GM23338 (cell line): ENCODE results near the gene C11orf21. TPM values are rescaled to one million over a fixed set of nuclear protein-coding genes. Genes with fewer than 3 reads are reported as not detected.

Experiments used
- ATAC-seq: fragments of 200-7000 bp; cut with Tn5 transposase; 3 replicates; pipeline ENCODE4 v1.9.1; 2020
- DNase-seq: peaks from one replicate; pipeline ENCODE4 v3.0.0-alpha.2; 2015; ENCODE audit warnings: low spot score
- H2AFZ ChIP-seq: fragments of 200-600 bp; sonication (generic); 2 replicates; pipeline ENCODE4 v1.8.0; 2016; ENCODE audit warnings: antibody characterized with exemption, mild to moderate bottlenecking, moderate library complexity
- H3F3A ChIP-seq: fragments of 200-600 bp; sonication (generic); replicated peaks from 2 replicates; pipeline ENCODE4 v1.8.0; 2017; ENCODE audit warnings: antibody characterized with exemption, mixed run types, low read depth
- H3K27ac ChIP-seq: fragments of 200-600 bp; sonication (generic); 2 replicates; pipeline ENCODE4 v1.6.1; 2016; ENCODE audit warnings: low read depth
- H3K27me3 ChIP-seq: fragments of 200-600 bp; sonication (generic); 2 replicates; pipeline ENCODE4 v1.8.0; 2016; ENCODE audit warnings: mild to moderate bottlenecking, mixed run types, moderate library complexity; ENCODE audit not compliant: insufficient read depth
- H3K36me3 ChIP-seq: fragments of 200-600 bp; sonication (generic); 2 replicates; pipeline ENCODE4 v1.8.0; 2016; ENCODE audit warnings: mild to moderate bottlenecking; ENCODE audit not compliant: insufficient read depth
- H3K4me1 ChIP-seq: fragments of 200-600 bp; sonication (generic); 2 replicates; pipeline ENCODE4 v1.8.0; 2016; ENCODE audit warnings: mild to moderate bottlenecking, moderate library complexity; ENCODE audit not compliant: insufficient read depth
- H3K4me2 ChIP-seq: fragments of 200-600 bp; sonication (generic); 2 replicates; pipeline ENCODE4 v1.7.1; 2017; ENCODE audit warnings: mixed run types
- H3K4me3 ChIP-seq: fragments of 200-600 bp; sonication (generic); 2 replicates; pipeline ENCODE4 v1.6.1; 2016; ENCODE audit warnings: mixed run types
- H3K79me2 ChIP-seq: fragments of 200-600 bp; sonication (generic); replicated peaks from 2 replicates; pipeline ENCODE4 v1.8.0; 2017; ENCODE audit warnings: mild to moderate bottlenecking; ENCODE audit not compliant: insufficient read depth
- H3K9me2 ChIP-seq: fragments of 200-600 bp; sonication (generic); 2 replicates; pipeline ENCODE4 v1.8.0; 2017; ENCODE audit not compliant: insufficient read depth
- H4K20me1 ChIP-seq: fragments of 200-600 bp; sonication (generic); replicated peaks from 2 replicates; pipeline ENCODE4 v1.8.0; 2017; ENCODE audit warnings: mild to moderate bottlenecking; ENCODE audit not compliant: insufficient read depth
- H3K27ac Mint-ChIP-seq: 2 replicates; pipeline ENCODE4 v1.8.0; 2020; ENCODE audit warnings: inconsistent platforms, mild to moderate bottlenecking, moderate library complexity, mixed read lengths
- H3K27me3 Mint-ChIP-seq: 3 replicates; pipeline ENCODE4 v1.8.0; 2022; ENCODE audit warnings: low read depth, mild to moderate bottlenecking, moderate library complexity, mixed read lengths, inconsistent platforms; ENCODE audit not compliant: insufficient read depth, poor library complexity
- H3K36me3 Mint-ChIP-seq: 3 replicates; pipeline ENCODE4 v1.8.0; 2021; ENCODE audit warnings: low read depth, mild to moderate bottlenecking, inconsistent platforms, moderate library complexity, mixed read lengths
- H3K4me1 Mint-ChIP-seq: 3 replicates; pipeline ENCODE4 v1.8.0; 2020; ENCODE audit warnings: mild to moderate bottlenecking, inconsistent platforms, mixed read lengths
- H3K4me3 Mint-ChIP-seq: 3 replicates; pipeline ENCODE4 v1.8.0; 2021; ENCODE audit warnings: moderate library complexity, mild to moderate bottlenecking, inconsistent platforms, mixed read lengths
- H3K9me3 Mint-ChIP-seq: 3 replicates; pipeline ENCODE4 v1.8.0; 2020; ENCODE audit warnings: moderate library complexity, mild to moderate bottlenecking, inconsistent platforms, mixed read lengths
- CREB1 ChIP-seq: fragments of 250-450 bp; sonication (Bioruptor Pico); IDR thresholded peaks from 2 replicates; pipeline ENCODE4 v1.5.0; 2020; ENCODE audit warnings: low read depth, mild to moderate bottlenecking, moderate library complexity
- EZH2 ChIP-seq: fragments of 200-600 bp; sonication (generic); IDR thresholded peaks from one replicate; pipeline ENCODE4 v1.8.0; 2017; ENCODE audit warnings: antibody characterized with exemption, mild to moderate bottlenecking, low read depth; ENCODE audit not compliant: unreplicated experiment
- EZH2phosphoT487 ChIP-seq: fragments of 200-600 bp; sonication (generic); IDR thresholded peaks from one replicate; pipeline ENCODE4 v1.8.1; 2018; ENCODE audit warnings: antibody characterized with exemption; ENCODE audit not compliant: unreplicated experiment
- JUNB ChIP-seq: IDR thresholded peaks from one replicate; pipeline ENCODE4 v1.6.1; 2016; ENCODE audit warnings: antibody characterized with exemption; ENCODE audit not compliant: unreplicated experiment
- NANOG ChIP-seq: IDR thresholded peaks from 2 replicates; pipeline ENCODE4 v1.6.1; 2016; ENCODE audit warnings: antibody characterized with exemption, borderline replicate concordance
- POLR2AphosphoS5 ChIP-seq: IDR thresholded peaks from 2 replicates; pipeline ENCODE4 v1.6.1; 2016; ENCODE audit warnings: antibody characterized with exemption, low read depth
- STAT1 ChIP-seq: IDR thresholded peaks from one replicate; pipeline ENCODE4 v1.6.1; 2016; ENCODE audit warnings: antibody characterized with exemption; ENCODE audit not compliant: unreplicated experiment
- ZNF114 ChIP-seq: fragments of 250-450 bp; sonication (Bioruptor Pico); IDR thresholded peaks from 2 replicates; pipeline ENCODE4 v1.5.0; 2020; ENCODE audit warnings: mild to moderate bottlenecking, moderate library complexity
- ZNF331 ChIP-seq: fragments of 250-450 bp; sonication (Bioruptor Pico); IDR thresholded peaks from 2 replicates; pipeline ENCODE4 v1.5.0; 2020; ENCODE audit warnings: low read depth, mild to moderate bottlenecking, moderate library complexity
- polyA plus RNA-seq: library from polyadenylated mRNA; unstranded; fragments of >200 nt; fragmentation: Nextera tagmentation; extraction: Ambion mirVana; gene quantifications from 2 replicates; pipeline ENCODE4 v1.2.1, GENCODE V29; 2016
- total RNA-seq: library from RNA; depleted of rRNA; stranded (reverse); fragments of >200 nt; shearing (Covaris generic); gene quantifications from 2 replicates; pipeline ENCODE4 v1.2.3, GENCODE V29; 2014
- TF ChIP-seq, protein P1 (sequence below): IDR thresholded peaks from 2 replicates; pipeline ENCODE4 v1.6.1; 2016; ENCODE audit warnings: antibody characterized with exemption
- TF ChIP-seq, protein P2 (sequence below): fragments of 250-450 bp; sonication (Bioruptor Pico); IDR thresholded peaks from 2 replicates; pipeline ENCODE4 v1.5.0; 2020; ENCODE audit warnings: mild to moderate bottlenecking, moderate library complexity
- TF ChIP-seq, protein P3 (sequence below): IDR thresholded peaks from one replicate; pipeline ENCODE4 v1.6.1; 2018; ENCODE audit warnings: antibody characterized with exemption; ENCODE audit not compliant: unreplicated experiment
- TF ChIP-seq, protein P4 (sequence below), 2 experiments: fragments of 200-600 bp in 1 of 2; sonication (generic) in 1 of 2; conservative IDR thresholded peaks; 2 replicates each; pipeline versions ENCODE4 v1.5.1 to v1.6.1; 2016 to 2017; ENCODE audit warnings: antibody characterized with exemption in 2 of 2, low read depth in 2 of 2, mild to moderate bottlenecking in 2 of 2, moderate library complexity in 1 of 2

Gene C11orf21
- total and polyA plus RNA-seq, 2 experiments from 2014 or later, result not detected

DNA sequence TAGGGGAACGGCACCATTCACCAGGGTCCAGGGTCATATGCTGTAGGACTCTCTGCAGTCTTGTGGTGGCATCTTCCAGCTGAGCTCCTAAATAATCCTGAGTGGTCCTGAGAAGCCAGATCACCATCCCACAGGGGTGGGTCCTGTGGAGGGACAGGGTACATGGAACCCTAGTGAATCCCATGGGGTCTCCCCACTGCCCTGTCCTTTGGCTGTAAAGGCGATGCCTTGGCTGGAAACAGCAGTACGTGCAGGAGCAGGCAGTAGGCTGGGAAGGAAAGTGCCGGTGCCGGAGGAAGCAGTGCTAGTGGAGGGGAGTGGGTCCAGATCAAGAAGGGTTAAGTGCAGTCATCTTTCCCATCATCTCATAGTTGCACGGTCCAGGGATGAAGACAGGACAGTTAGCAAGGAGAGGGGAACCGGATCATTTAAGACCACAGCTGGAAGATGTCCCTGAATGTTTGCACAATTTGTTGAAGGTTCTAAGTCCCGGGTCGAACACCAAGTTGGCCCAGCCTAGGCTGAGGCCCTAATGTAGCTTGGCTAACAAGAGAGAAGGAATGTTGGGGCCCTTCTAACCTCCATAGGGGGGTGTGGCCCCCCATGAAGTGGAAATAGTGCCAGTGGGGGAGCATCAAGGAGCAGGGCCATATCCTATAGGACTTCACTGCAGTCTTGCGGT, 18.2 kb upstream of the C11orf21 start:
- Mint-ChIP-seq H3K4me3 (no peak overlapping the region), H3K9me3 (peaks cover 8% of the 10 kb centered on the region; the same call in 2 of the 3 replicates), H3K36me3 (no peaks in the 10 kb centered on the region; the same call in 2 of the 3 replicates), H3K4me1 (no peaks in the 10 kb centered on the region), H3K27me3 (peaks cover 5% of the 10 kb centered on the region), H3K27ac (no peak overlapping the region)
- Histone ChIP-seq H3K4me2 (no peak overlapping the region), H3K79me2 (no peaks in the 10 kb centered on the region), H3F3A (no peaks in the 10 kb centered on the region), H2AFZ (no peak overlapping the region), H3K9me2 (no peaks in the 10 kb centered on the region), H3K4me3 (no peak overlapping the region), H3K27me3 (no peaks in the 10 kb centered on the region), H3K4me1 (no peaks in the 10 kb centered on the region), H3K36me3 (no peaks in the 10 kb centered on the region), H3K27ac (no peak overlapping the region), H4K20me1 (no peaks in the 10 kb centered on the region)
- DNase-seq (no peak), ATAC-seq (no peak)
- TF ChIP-seq CREB1 (CRISPR knock-in tag), result no peak
- TF ChIP-seq, protein P1, sequence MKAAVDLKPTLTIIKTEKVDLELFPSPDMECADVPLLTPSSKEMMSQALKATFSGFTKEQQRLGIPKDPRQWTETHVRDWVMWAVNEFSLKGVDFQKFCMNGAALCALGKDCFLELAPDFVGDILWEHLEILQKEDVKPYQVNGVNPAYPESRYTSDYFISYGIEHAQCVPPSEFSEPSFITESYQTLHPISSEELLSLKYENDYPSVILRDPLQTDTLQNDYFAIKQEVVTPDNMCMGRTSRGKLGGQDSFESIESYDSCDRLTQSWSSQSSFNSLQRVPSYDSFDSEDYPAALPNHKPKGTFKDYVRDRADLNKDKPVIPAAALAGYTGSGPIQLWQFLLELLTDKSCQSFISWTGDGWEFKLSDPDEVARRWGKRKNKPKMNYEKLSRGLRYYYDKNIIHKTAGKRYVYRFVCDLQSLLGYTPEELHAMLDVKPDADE, result no peak
- no peak for TF ChIP-seq ZNF114 (CRISPR knock-in tag)
- no peak for TF ChIP-seq NANOG
- TF ChIP-seq, protein P2, sequence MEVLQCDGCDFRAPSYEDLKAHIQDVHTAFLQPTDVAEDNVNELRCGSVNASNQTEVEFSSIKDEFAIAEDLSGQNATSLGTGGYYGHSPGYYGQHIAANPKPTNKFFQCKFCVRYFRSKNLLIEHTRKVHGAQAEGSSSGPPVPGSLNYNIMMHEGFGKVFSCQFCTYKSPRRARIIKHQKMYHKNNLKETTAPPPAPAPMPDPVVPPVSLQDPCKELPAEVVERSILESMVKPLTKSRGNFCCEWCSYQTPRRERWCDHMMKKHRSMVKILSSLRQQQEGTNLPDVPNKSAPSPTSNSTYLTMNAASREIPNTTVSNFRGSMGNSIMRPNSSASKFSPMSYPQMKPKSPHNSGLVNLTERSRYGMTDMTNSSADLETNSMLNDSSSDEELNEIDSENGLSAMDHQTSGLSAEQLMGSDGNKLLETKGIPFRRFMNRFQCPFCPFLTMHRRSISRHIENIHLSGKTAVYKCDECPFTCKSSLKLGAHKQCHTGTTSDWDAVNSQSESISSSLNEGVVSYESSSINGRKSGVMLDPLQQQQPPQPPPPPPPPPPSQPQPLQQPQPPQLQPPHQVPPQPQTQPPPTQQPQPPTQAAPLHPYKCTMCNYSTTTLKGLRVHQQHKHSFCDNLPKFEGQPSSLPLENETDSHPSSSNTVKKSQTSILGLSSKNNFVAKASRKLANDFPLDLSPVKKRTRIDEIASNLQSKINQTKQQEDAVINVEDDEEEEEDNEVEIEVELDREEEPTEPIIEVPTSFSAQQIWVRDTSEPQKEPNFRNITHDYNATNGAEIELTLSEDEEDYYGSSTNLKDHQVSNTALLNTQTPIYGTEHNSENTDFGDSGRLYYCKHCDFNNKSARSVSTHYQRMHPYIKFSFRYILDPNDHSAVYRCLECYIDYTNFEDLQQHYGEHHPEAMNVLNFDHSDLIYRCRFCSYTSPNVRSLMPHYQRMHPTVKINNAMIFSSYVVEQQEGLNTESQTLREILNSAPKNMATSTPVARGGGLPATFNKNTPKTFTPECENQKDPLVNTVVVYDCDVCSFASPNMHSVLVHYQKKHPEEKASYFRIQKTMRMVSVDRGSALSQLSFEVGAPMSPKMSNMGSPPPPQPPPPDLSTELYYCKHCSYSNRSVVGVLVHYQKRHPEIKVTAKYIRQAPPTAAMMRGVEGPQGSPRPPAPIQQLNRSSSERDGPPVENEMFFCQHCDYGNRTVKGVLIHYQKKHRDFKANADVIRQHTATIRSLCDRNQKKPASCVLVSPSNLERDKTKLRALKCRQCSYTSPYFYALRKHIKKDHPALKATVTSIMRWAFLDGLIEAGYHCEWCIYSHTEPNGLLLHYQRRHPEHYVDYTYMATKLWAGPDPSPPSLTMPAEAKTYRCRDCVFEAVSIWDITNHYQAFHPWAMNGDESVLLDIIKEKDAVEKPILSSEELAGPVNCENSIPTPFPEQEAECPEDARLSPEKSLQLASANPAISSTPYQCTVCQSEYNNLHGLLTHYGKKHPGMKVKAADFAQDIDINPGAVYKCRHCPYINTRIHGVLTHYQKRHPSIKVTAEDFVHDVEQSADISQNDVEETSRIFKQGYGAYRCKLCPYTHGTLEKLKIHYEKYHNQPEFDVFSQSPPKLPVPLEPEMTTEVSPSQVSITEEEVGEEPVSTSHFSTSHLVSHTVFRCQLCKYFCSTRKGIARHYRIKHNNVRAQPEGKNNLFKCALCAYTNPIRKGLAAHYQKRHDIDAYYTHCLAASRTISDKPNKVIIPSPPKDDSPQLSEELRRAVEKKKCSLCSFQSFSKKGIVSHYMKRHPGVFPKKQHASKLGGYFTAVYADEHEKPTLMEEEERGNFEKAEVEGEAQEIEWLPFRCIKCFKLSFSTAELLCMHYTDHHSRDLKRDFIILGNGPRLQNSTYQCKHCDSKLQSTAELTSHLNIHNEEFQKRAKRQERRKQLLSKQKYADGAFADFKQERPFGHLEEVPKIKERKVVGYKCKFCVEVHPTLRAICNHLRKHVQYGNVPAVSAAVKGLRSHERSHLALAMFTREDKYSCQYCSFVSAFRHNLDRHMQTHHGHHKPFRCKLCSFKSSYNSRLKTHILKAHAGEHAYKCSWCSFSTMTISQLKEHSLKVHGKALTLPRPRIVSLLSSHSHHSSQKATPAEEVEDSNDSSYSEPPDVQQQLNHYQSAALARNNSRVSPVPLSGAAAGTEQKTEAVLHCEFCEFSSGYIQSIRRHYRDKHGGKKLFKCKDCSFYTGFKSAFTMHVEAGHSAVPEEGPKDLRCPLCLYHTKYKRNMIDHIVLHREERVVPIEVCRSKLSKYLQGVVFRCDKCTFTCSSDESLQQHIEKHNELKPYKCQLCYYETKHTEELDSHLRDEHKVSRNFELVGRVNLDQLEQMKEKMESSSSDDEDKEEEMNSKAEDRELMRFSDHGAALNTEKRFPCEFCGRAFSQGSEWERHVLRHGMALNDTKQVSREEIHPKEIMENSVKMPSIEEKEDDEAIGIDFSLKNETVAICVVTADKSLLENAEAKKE (CRISPR knock-in tag), result no peak
- no peak for TF ChIP-seq EZH2phosphoT487
- no peak for TF ChIP-seq STAT1
- TF ChIP-seq ZNF331 (CRISPR knock-in tag), result no peak
- TF ChIP-seq, protein P3, sequence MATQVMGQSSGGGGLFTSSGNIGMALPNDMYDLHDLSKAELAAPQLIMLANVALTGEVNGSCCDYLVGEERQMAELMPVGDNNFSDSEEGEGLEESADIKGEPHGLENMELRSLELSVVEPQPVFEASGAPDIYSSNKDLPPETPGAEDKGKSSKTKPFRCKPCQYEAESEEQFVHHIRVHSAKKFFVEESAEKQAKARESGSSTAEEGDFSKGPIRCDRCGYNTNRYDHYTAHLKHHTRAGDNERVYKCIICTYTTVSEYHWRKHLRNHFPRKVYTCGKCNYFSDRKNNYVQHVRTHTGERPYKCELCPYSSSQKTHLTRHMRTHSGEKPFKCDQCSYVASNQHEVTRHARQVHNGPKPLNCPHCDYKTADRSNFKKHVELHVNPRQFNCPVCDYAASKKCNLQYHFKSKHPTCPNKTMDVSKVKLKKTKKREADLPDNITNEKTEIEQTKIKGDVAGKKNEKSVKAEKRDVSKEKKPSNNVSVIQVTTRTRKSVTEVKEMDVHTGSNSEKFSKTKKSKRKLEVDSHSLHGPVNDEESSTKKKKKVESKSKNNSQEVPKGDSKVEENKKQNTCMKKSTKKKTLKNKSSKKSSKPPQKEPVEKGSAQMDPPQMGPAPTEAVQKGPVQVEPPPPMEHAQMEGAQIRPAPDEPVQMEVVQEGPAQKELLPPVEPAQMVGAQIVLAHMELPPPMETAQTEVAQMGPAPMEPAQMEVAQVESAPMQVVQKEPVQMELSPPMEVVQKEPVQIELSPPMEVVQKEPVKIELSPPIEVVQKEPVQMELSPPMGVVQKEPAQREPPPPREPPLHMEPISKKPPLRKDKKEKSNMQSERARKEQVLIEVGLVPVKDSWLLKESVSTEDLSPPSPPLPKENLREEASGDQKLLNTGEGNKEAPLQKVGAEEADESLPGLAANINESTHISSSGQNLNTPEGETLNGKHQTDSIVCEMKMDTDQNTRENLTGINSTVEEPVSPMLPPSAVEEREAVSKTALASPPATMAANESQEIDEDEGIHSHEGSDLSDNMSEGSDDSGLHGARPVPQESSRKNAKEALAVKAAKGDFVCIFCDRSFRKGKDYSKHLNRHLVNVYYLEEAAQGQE, result no peak
- TF ChIP-seq JUNB, result no peak
- TF ChIP-seq EZH2, result no peak
- TF ChIP-seq, protein P4, sequence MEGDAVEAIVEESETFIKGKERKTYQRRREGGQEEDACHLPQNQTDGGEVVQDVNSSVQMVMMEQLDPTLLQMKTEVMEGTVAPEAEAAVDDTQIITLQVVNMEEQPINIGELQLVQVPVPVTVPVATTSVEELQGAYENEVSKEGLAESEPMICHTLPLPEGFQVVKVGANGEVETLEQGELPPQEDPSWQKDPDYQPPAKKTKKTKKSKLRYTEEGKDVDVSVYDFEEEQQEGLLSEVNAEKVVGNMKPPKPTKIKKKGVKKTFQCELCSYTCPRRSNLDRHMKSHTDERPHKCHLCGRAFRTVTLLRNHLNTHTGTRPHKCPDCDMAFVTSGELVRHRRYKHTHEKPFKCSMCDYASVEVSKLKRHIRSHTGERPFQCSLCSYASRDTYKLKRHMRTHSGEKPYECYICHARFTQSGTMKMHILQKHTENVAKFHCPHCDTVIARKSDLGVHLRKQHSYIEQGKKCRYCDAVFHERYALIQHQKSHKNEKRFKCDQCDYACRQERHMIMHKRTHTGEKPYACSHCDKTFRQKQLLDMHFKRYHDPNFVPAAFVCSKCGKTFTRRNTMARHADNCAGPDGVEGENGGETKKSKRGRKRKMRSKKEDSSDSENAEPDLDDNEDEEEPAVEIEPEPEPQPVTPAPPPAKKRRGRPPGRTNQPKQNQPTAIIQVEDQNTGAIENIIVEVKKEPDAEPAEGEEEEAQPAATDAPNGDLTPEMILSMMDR (conservative IDR thresholded peaks at IDR 0.05; ENCODE audit: low read depth in 2 of 2), result no peak
- no peak for TF ChIP-seq POLR2AphosphoS5
